ENCODE results near the gene PLCE1. TPM values are rescaled to one million over a fixed set of nuclear protein-coding genes. Genes with fewer than 3 reads are reported as not detected.

Gene PLCE1
- 0.16 and 9.3 TPM in 2 replicates for total RNA-seq

GRCh38 chr10:93993782-93994437, at the start of gene PLCE1:
Gene PLCE1, plus strand, starts transcription at chr10:93993931. Its CDS starts 37,116 bp downstream, at chr10:94031047.

Other genes with a start within 250 kb of the PLCE1 start
- gene LGI1, start 236.0 kb upstream of the PLCE1 start, total RNA-seq = not detected in 2 replicates
- gene SLC35G1, start 100.0 kb upstream of the PLCE1 start, total RNA-seq = 1.9 and 4.9 TPM in 2 replicates

All from bladder microvascular endothelial cell (primary cell).